ENCODE results near the gene UGT1A9.
"Not testable (repeated sequence)": the region's sequence is repeated elsewhere in the genome, so short reads cannot be mapped to it uniquely, and the experiment has no call there.

The UGT1A9 gene

DNA sequence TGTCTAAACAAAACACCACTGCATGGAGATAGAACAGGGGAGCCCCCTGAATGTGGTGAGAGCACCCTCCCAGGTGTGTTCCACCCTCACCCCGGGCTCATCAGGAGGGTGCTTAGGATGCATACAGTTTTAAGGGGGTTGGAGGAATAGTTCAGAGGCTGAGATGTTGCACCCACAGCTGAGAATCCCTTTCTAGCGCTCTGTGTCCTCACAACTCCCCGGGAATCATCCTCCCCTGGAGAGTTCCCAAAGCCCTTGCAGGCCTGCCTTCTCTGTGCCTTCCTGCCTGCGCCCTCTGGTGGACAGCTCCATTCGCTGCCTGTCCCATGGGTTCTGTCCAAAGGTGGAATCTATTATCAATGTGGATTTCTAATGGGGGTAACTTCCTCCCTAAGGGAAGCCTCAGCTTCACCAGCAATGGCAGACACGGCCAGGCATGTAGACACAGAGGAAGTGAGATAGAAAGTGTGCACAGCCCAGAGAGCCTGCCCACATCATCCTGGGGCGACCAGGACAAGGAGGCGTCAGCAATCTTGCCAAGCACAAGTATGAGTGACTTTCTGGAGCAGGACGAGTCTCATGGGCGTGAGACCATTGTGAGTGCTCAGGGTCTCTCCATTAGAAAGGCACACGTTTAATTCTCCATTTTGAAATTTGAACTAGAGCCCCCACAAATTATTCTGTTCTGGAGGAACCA, 39.8 kb downstream of the UGT1A9 start:
- peak; percentile 15 to 47 for DNase-seq (ENCODE audit: extremely low read depth in 1 of 2, low read depth in 1 of 2)

DNA sequence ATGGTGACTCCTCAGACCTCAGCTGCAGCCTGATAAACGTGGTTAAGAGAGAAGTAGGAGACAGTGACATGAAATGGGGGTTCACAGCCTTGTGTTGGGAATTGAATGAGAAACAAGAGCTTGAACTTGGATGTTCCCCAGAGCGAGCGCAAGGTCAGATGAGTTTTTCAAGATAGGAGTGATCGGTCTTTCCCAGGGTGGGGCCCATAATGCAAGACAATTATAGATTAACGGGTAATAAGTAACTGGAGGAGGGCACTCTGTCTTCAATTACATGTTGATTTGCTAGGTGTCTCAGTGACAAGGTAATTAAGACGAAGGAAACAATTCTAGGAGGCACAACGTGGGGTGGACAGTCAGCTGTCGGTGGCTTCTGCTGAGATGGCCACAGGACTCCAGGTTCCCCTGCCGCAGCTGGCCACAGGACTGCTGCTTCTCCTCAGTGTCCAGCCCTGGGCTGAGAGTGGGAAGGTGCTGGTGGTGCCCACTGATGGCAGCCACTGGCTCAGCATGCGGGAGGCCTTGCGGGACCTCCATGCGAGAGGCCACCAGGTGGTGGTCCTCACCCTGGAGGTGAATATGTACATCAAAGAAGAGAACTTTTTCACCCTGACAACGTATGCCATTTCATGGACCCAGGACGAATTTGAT, 41.0 kb downstream of the UGT1A9 start, which contains the start of gene UGT1A5:
Gene UGT1A5, plus strand, starts transcription at position 297 of the 651 bp plus-strand sequence. Its CDS starts 85 bp downstream, at position 382.
- no peak for DNase-seq (ENCODE audit: extremely low read depth in 1 of 2, low read depth in 1 of 2)

DNA sequence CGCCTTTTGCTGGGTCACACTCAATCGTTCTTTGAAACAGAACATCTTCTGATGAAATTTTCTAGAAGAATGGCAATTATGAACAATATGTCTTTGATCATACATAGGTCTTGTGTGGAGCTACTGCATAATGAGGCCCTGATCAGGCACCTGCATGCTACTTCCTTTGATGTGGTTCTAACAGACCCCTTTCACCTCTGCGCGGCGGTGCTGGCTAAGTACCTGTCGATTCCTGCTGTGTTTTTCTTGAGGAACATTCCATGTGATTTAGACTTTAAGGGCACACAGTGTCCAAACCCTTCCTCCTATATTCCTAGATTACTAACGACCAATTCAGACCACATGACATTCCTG, 41.5 kb downstream of the UGT1A9 start:
- no peak for DNase-seq (ENCODE audit: extremely low read depth in 1 of 2, low read depth in 1 of 2)

DNA sequence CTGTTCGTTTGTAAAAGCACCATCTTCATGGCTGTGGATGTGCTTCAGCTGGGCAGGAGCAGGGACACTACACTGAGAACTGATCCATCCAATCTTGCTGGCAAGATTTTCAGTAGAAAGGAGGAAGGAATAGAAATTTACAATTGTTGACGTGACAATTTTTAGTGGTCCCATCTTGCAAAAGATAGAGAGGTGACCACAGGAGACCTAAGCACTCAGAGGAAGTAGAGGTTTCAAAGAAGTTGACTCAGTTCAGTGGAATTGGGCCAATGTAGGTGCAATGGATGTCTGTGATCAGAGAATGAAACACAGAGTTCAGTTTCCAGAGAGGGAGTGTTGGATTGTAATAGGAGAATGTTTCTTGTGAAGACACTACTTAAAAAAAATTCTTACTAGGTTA, 42.4 kb downstream of the UGT1A9 start:
- DNase-seq (ENCODE audit: extremely low read depth in 1 of 2, low read depth in 1 of 2): no peak

DNA sequence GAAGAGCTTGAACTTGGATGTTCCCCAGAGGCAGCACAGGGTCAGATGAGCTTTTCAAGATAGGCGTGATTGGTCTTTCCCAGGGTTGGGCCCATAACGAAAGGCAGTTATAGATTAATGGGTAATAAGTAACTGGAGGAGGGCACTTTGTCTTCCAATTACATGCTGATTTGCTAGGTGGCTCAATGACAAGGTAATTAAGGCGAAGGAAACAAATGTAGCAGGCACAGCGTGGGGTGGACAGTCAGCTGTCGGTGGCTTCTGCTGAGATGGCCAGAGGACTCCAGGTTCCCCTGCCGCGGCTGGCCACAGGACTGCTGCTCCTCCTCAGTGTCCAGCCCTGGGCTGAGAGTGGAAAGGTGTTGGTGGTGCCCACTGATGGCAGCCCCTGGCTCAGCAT, 46.9 kb downstream of the UGT1A9 start, which contains the start of gene UGT1A4:
Gene UGT1A4, plus strand, starts transcription at position 185 of the 400 bp plus-strand sequence. Its CDS starts 85 bp downstream, at position 270.
- no peak for DNase-seq (ENCODE audit: extremely low read depth in 1 of 2, low read depth in 1 of 2)

DNA sequence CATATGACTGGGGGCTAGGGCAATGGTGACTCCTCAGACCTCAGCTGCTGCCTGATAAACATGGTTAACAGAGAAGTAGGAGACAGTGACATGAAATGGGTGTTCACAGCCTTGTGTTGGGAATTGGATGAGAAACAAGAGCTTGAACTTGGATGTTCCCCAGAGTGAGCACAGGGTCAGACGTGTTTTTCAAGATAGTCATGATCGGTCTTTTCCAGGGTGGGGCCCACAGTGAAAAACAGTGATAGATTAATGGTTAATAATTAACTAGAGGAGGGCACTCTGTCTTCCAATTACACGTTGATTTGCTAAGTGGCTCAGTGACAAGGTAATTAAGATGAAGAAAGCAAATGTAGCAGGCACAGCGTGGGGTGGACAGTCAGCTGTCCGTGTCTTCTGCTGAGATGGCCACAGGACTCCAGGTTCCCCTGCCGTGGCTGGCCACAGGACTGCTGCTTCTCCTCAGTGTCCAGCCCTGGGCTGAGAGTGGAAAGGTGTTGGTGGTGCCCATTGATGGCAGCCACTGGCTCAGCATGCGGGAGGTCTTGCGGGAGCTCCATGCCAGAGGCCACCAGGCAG, 57.1 kb downstream of the UGT1A9 start, which contains the start of gene UGT1A3:
Gene UGT1A3, plus strand, starts transcription at position 320 of the 579 bp plus-strand sequence. Its CDS starts 85 bp downstream, at position 405.
- no peak for DNase-seq (ENCODE audit: extremely low read depth in 1 of 2, low read depth in 1 of 2)

DNA sequence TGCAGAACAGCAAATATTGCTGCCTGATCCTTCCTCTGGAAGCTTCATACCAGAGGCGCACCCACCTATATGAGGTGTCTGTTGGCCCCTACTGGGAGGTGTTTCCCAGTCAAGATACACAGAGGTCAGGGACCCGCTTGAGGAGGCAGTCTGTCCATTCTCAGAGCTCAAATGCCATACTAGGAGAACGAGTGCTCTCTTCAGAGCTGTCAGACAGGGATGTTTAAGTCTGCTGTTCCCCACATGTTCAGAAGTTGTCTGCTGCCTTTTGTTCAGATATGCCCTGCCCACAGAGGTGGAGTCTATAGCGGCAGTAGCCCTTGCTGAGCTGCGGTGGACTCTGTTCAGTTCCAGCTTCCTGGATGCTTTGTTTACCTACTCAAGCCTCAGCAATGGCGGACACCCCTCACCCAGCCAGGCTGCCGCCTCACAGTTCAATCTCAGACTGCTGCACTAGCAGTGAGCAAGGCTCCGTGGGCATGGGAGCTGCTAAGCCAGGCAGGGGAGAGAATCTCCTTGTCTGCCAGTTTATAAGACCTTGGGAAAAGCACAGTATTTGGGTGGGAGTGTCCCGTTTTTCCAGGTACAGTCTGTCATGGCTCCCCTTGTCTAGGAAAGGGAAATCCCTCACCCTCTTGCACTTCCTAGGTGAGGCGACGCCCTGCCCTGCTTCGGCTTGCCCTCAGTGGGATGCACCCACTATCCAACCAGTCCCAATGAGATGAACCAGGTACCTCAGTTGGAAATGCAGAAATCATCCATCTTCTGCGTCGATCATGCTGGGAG, 65.4 kb downstream of the UGT1A9 start:
- not testable (repeated sequence) for DNase-seq (ENCODE audit: extremely low read depth in 1 of 2, low read depth in 1 of 2)

DNA sequence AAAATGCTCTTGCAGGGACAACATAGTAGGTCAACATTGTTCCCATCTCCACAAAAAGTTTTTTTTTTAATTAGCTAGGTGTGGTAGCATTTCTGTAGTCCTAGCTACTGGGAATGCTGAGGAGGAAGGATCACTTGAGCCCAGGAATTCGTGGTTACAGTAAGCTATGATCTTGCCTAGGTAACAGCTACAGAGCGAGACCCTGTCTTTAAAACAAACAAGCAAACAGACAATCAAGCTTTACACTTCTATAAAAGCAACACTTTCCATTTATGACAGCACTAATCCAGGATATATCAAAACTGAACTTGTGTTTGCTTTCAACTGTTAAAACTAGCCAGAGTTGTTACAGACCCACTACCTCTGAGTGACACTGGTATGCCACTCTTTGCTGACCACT, 69.2 kb downstream of the UGT1A9 start:
- no peak for DNase-seq (ENCODE audit: extremely low read depth in 1 of 2, low read depth in 1 of 2)

DNA sequence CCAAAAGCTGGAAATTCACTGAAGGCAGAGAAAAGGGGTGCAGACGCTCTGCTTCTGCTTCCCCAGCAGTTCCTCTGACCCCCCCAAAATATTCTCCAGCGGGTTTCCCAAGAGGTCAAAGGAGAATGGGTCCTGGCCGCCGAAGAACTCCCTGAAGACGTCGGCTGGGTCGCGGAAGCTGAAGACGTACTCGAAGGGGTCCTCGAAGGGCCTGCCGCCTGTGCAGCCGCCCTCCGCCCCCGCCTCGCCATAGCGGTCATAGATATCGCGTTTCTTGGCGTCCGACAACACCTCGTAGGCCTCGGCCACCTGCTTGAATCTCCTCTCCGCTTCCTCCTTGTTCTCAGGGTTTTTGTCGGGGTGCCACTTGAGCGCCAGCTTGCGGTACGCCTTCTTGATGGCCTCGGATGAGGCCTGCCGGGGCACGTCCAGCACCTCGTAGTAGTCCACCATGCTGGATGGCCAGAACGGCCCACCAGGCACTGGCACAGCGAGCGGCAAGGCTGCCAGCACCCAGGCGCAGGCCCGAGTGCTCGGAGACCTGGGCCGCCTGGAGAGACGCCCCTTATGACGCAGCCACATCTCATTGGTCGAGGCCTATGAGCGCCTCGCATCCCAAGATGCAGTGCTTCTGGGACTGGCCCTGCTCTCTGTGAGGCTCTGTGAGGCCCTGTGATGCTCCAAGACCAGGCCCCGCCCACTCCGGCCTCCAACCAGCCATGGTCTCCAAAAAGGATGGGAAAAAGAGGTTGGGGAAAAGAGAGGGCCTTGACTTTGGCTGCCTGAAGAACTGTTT, 72.0 kb downstream of the UGT1A9 start:
- no peak for DNase-seq (ENCODE audit: extremely low read depth in 1 of 2, low read depth in 1 of 2)

DNA sequence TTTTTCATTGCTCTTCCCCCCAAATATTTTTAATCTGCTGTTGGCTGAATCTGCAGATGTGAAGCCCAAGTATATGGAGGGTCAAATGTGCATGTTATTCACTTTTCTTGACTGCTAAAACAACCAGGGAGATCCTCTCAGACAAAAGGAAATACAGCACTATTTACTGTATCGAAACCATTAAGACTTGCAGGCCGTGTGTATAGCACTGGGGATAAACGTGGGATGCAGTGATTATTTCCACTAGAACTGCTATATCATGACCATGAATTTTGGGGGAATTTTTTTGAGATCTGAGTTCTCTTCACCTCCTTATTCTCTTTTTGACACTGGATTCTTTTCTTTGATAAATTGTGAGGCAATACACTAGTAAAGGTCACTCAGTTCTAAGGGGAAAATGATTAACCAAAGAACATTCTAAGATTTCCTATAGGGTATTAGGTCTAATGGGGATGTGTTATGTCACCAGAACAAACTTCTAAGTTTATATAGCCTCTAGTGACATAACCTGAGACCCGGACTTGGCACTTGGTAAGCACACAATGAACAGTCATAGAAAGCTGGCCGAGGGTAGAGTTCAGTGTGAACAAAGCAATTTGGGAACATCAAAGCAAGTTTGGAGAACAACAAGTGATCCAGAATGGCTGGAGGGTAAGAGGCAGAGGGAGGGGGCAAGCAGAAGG, 73.5 kb downstream of the UGT1A9 start:
- no peak for DNase-seq (ENCODE audit: extremely low read depth in 1 of 2, low read depth in 1 of 2)

DNA sequence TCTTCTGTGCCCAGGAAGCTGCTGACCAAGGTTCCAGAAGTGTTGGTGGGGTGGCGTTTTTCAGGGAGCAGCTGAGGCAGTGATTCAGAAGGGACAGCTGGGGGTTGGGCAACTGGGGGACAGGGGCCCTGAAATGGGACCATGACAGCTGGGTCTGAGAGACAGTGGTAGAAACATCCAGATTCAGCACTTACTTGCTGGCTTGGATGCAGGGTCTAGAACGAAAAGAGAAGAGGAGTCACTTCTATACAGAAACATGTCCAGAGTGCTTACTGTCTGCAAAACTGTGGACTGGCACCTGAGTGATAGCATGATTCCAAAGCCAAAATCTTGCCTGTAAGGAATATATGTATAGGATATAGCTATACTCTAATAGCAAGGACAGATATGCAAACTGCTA, 74.1 kb downstream of the UGT1A9 start:
- not testable (repeated sequence) for DNase-seq (ENCODE audit: extremely low read depth in 1 of 2, low read depth in 1 of 2)

DNA sequence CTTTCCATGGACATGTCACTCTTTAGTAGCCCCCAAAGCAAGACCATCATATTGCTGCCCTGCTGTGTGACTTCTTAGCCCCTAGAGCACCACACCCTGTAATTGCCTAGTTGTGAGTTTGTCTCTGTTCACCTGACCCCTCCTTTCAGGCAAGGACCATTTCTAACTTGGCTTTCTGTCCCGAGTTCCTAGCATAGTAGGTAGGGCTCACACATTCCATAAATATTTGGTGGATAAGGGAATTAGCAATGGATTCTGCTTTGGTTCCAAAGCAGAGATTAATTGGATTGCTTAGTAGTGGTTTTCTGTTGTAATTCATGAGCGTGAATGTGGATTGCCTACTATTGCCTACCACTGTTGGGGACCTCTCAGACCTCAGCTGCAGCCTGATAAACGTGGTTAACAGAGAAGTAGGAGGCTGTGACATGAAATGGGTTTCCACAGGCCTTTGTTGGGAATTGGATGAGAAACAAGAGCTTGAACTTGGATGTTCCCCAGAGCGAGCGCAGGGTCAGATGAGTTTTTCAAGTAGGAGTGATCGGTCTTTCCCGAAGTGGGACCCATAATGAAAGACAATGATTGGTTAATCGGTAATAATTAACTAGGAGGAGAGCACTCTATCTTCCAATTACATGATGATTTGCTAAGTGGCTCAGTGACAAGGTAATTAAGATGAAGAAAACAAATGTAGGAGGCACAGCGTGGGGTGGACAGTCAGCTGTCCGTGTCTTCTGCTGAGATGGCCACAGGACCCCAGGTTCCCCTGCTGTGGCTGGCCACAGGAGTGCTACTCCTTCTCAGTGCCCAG, 75.0 kb downstream of the UGT1A9 start:
- DNase-seq (ENCODE audit: extremely low read depth in 1 of 2, low read depth in 1 of 2): no peak

DNA sequence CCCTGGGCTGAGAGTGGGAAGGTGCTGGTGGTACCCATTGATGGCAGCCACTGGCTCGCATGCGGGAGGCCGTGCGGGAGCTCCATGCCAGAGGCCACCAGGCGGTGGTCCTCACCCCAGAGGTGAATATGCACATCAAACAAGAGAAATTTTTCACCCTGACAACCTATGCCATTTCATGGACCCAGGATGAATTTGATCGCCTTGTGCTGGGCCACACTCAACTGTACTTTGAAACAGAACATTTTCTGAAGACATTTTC, 75.5 kb downstream of the UGT1A9 start:
- no peak for DNase-seq (ENCODE audit: extremely low read depth in 1 of 2, low read depth in 1 of 2)

DNA sequence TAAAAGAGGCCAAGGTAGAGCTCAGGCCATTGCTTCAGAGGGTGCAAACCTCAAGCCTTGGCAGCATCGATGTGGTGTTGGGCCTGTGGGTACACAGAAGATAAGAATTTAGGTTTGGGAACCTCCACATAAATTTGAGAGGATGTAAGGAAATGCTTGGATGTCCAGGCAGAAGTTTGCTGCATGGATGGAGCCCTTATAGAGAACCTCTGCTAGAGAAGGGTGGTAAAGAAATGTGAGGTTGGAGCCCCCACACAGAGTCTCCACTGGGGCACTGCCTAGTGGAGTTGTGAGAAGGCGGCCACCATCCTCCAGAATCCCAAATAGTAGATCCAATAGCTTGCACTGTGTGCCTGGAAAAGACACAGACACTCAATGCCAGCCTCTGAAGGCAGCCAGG, 79.0 kb downstream of the UGT1A9 start:
- not testable (repeated sequence) for DNase-seq (ENCODE audit: extremely low read depth in 1 of 2, low read depth in 1 of 2)

DNA sequence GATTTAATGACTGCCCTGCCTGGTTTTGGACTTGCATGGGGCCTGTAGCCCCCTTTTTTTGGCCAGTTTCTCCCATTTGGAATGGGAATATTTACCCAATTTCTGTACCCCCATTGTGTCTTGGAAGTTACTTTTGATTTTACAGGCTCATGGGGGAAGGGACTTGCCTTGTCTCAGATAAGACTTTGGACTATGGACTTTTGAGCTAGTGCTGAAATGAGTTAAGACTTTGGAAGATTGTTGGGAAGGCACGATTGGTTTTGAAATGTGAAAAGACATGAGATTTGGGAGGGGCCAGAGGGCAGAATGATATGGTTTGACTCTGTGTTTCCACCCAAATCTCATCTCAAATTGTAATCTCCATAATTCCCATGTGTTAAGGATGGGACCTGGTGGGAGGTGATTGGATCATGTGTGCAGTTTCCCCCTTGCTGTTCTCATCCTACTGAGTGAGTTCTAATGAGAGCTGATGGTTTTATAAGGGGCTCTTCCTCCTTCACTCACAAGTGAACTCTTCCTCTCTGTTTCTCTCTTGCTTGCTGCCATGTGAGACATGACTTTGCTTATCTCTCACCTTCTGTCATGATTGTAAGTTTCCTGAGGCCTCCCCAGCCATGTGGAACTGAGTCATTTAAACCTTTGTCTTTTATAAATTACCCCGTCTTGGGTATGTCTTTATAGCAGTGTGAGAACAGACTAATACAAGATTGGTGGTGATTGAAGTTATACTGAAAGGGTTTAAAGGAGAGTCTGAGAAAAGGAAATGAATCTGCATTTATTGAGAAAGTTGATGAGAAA, 79.7 kb downstream of the UGT1A9 start:
- DNase-seq (ENCODE audit: extremely low read depth in 1 of 2, low read depth in 1 of 2): not testable (repeated sequence)

DNA sequence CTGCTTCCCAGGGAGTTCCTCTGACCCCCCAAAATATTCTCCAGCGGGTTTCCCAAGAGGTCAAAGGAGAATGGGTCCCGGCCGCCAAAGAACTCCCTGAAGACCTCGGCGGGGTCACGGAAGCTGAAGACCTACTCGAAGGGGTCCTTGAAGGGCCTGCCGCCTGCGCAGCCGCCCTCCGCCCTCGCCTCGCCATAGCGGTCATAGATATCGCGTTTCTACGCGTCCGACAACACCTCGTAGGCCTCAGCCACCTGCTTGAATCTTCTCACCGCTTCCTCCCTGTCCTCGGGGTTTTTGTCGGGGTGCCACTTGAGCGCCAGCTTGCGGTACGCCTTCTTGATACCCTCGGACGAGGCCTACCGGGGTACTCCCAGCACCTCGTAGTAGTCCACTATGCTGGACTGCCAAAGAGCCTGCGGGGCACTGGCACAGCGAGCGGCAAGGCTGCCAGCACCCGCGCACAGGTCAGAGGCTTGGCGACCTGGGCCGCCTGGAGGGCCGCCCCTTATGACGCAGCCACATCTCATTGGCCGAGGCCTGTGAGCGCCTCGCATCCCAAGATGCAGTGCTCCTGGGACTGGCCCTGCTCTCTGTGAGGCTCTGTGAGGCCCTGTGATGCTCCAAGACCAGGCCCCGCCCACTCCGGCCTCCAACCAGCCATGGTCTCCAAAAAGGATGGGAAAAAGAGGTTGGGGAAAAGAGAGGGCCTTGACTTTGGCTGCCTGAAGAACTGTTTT, 83.3 kb downstream of the UGT1A9 start:
- no peak for DNase-seq (ENCODE audit: extremely low read depth in 1 of 2, low read depth in 1 of 2)

DNA sequence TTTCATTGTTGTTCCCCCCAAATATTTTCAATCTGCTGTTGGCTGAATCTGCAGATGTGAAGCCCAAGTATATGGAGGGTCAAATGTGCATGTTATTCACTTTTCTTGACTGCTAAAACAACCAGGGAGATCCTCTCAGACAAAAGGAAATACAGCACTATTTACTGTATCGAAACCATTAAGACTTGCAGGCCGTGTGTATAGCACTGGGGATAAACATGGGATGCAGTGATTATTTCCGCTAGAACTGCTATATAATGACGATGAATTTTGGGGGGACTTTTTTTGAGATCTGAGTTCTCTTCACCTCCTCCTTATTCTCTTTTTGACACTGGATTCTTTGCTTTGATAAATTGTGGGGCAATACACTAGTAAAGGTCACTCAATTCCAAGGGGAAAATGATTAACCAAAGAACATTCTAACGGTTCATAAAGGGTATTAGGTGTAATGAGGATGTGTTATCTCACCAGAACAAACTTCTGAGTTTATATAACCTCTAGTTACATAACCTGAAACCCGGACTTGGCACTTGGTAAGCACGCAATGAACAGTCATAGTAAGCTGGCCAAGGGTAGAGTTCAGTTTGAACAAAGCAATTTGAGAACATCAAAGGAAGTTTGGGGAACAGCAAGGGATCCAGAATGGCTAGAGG, 84.9 kb downstream of the UGT1A9 start:
- no peak for DNase-seq (ENCODE audit: extremely low read depth in 1 of 2, low read depth in 1 of 2)

All from stimulated activated CD8-positive, alpha-beta memory T cell treated with anti-CD3 and anti-CD28 coated beads, Interleukin-7, amount 100 ng/mL, for 48 hours (primary cell).